HepG2 (cell line): ENCODE data around the gene SSH3. TPM values are rescaled to one million over a fixed set of nuclear protein-coding genes. Genes with fewer than 3 reads are reported as not detected.

ENCODE experiments used
- ETV5 ChIP-seq: IDR thresholded peaks from 2 replicates; pipeline ENCODE4 v1.6.1; 2018; ENCODE audit warnings: missing biosample characterization, missing genetic modification reagents, inconsistent platforms, borderline replicate concordance
- FIP1L1 ChIP-seq: fragments of 200-400 bp; formaldehyde crosslinking; IDR thresholded peaks from 2 replicates; pipeline ENCODE4 v1.6.1; 2018; ENCODE audit warnings: low read depth, mild to moderate bottlenecking, low read length, moderate library complexity, borderline replicate concordance; ENCODE audit not compliant: insufficient read depth
- HES4 ChIP-seq: sonication (generic); formaldehyde crosslinking; IDR thresholded peaks from 2 replicates; pipeline ENCODE4 v1.9.0; 2021; ENCODE audit warnings: mild to moderate bottlenecking, missing genetic modification reagents, borderline replicate concordance
- MXD1 ChIP-seq: sonication (generic); formaldehyde crosslinking; IDR thresholded peaks from 2 replicates; pipeline ENCODE4 v1.4.0; 2020; ENCODE audit warnings: mild to moderate bottlenecking, missing genetic modification reagents
- POLR2AphosphoS2 ChIP-seq: IDR thresholded peaks from 2 replicates; pipeline ENCODE4 v1.6.1; 2011; ENCODE audit warnings: low read depth, low read length, improper control_type of control experiment
- RBM22 ChIP-seq: fragments of 200-400 bp; formaldehyde crosslinking; optimal IDR thresholded peaks from 2 replicates; pipeline ENCODE3; 2017; ENCODE audit warnings: mild to moderate bottlenecking, low read length, moderate library complexity
- TFDP2 ChIP-seq: sonication (generic); formaldehyde crosslinking; IDR thresholded peaks from 2 replicates; pipeline ENCODE4 v1.4.0; 2020; ENCODE audit warnings: missing genetic modification reagents
- YEATS2 ChIP-seq: sonication (generic); formaldehyde crosslinking; IDR thresholded peaks from 2 replicates; pipeline ENCODE4 v1.4.0; 2020; ENCODE audit warnings: missing genetic modification reagents, borderline replicate concordance
- ZNF10 ChIP-seq: sonication (generic); formaldehyde crosslinking; IDR thresholded peaks from 2 replicates; pipeline ENCODE4 v1.4.0; 2020; ENCODE audit warnings: mild to moderate bottlenecking, low read depth, missing genetic modification reagents, borderline replicate concordance
- ZNF234 ChIP-seq: sonication (generic); formaldehyde crosslinking; conservative IDR thresholded peaks from 2 replicates; pipeline ENCODE4 v1.5.1; 2020; ENCODE audit warnings: mild to moderate bottlenecking, missing genetic modification reagents
- ZNF263 ChIP-seq: sonication (generic); formaldehyde crosslinking; IDR thresholded peaks from 2 replicates; pipeline ENCODE4 v1.4.0; 2020; ENCODE audit warnings: missing genetic modification reagents
- ZNF720 ChIP-seq: sonication (generic); formaldehyde crosslinking; IDR thresholded peaks from 2 replicates; pipeline ENCODE4 v1.4.0; 2020; ENCODE audit warnings: missing genetic modification reagents
- ZSCAN25 ChIP-seq: sonication (generic); formaldehyde crosslinking; IDR thresholded peaks from 2 replicates; pipeline ENCODE4 v1.8.0; 2022; ENCODE audit warnings: mild to moderate bottlenecking, missing genetic modification reagents
- ZSCAN29 ChIP-seq: sonication (generic); formaldehyde crosslinking; conservative IDR thresholded peaks from 2 replicates; pipeline ENCODE4 v1.4.0; 2020; ENCODE audit warnings: mild to moderate bottlenecking, missing genetic modification reagents
- polyA plus RNA-seq, 8 experiments: library from polyadenylated mRNA; depleted of rRNA in 3 of 8; stranded (reverse) in 7 of 8; unstranded in 1 of 8; fragments of >200 nt; fragmentation: Illumina TruSeq in 4 of 8; extraction: Trizol in 4 of 8; gene quantifications; 2 replicates each; pipeline versions ENCODE4 v1.2.1 to v1.2.3, GENCODE V29; 2011 to 2016; ENCODE audit warnings: low read depth in 4 of 8, missing spikeins in 1 of 8, mixed read lengths in 1 of 8; ENCODE audit not compliant: insufficient read depth in 1 of 8
- total RNA-seq, 5 experiments: library from RNA; depleted of rRNA; stranded (reverse); fragments of >200 nt; fragmentation: Illumina TruSeq; extraction: Trizol; gene quantifications; 2 replicates each; pipeline ENCODE4 v1.2.3, GENCODE V29; 2016; ENCODE audit warnings: low read depth in 1 of 5
- TF ChIP-seq, protein P1 (sequence below): IDR thresholded peaks from 2 replicates; pipeline ENCODE4 v1.4.0; 2020; ENCODE audit warnings: mild to moderate bottlenecking, missing genetic modification reagents
- TF ChIP-seq, protein P2 (sequence below): fragments of 450-650 bp; IDR thresholded peaks from 2 replicates; pipeline ENCODE4 v1.6.1; 2016
- TF ChIP-seq, protein P3 (sequence below): IDR thresholded peaks from 2 replicates; pipeline ENCODE4 v1.6.1; 2016; ENCODE audit warnings: low read depth, borderline replicate concordance
- TF ChIP-seq, protein P4 (sequence below): sonication (generic); formaldehyde crosslinking; IDR thresholded peaks from 2 replicates; pipeline ENCODE4 v1.4.0; 2020; ENCODE audit warnings: missing genetic modification reagents

The SSH3 gene
- total and polyA plus RNA-seq, 2 of the 13 experiments (the other 11 are each of a cell fraction or from before 2014, with no cell fraction given) = 12.4 to 18.8 TPM

- TF ChIP-seq, protein P1, sequence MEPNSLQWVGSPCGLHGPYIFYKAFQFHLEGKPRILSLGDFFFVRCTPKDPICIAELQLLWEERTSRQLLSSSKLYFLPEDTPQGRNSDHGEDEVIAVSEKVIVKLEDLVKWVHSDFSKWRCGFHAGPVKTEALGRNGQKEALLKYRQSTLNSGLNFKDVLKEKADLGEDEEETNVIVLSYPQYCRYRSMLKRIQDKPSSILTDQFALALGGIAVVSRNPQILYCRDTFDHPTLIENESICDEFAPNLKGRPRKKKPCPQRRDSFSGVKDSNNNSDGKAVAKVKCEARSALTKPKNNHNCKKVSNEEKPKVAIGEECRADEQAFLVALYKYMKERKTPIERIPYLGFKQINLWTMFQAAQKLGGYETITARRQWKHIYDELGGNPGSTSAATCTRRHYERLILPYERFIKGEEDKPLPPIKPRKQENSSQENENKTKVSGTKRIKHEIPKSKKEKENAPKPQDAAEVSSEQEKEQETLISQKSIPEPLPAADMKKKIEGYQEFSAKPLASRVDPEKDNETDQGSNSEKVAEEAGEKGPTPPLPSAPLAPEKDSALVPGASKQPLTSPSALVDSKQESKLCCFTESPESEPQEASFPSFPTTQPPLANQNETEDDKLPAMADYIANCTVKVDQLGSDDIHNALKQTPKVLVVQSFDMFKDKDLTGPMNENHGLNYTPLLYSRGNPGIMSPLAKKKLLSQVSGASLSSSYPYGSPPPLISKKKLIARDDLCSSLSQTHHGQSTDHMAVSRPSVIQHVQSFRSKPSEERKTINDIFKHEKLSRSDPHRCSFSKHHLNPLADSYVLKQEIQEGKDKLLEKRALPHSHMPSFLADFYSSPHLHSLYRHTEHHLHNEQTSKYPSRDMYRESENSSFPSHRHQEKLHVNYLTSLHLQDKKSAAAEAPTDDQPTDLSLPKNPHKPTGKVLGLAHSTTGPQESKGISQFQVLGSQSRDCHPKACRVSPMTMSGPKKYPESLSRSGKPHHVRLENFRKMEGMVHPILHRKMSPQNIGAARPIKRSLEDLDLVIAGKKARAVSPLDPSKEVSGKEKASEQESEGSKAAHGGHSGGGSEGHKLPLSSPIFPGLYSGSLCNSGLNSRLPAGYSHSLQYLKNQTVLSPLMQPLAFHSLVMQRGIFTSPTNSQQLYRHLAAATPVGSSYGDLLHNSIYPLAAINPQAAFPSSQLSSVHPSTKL (CRISPR knock-in tag) = no peak; the same call in 1 of the 2 replicates
- TF ChIP-seq MXD1 (peak; percentile 71), FIP1L1 (no peak), POLR2AphosphoS2 (no peak), ZNF234 (CRISPR knock-in tag) (no peak), ZNF720 (no peak), ZSCAN25 (peak; percentile 31; the same call in 1 of the 2 replicates), ZNF10 (CRISPR knock-in tag) (no peak), YEATS2 (CRISPR knock-in tag) (0 out of 2 replicates have a peak, but pooled peaks have one; percentile 31), HES4 (CRISPR knock-in tag) (no peak), ETV5 (peak; percentile 66), ZNF263 (CRISPR knock-in tag) (no peak), RBM22 (no peak), ZSCAN29 (CRISPR knock-in tag) (no peak), TFDP2 (CRISPR knock-in tag) (peak; percentile 11; the same call in 1 of the 2 replicates)
- TF ChIP-seq, protein P2, sequence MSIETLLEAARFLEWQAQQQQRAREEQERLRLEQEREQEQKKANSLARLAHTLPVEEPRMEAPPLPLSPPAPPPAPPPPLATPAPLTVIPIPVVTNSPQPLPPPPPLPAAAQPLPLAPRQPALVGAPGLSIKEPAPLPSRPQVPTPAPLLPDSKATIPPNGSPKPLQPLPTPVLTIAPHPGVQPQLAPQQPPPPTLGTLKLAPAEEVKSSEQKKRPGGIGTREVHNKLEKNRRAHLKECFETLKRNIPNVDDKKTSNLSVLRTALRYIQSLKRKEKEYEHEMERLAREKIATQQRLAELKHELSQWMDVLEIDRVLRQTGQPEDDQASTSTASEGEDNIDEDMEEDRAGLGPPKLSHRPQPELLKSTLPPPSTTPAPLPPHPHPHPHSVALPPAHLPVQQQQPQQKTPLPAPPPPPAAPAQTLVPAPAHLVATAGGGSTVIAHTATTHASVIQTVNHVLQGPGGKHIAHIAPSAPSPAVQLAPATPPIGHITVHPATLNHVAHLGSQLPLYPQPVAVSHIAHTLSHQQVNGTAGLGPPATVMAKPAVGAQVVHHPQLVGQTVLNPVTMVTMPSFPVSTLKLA = peak; percentile 12; the same call in 1 of the 2 replicates
- TF ChIP-seq, protein P3, sequence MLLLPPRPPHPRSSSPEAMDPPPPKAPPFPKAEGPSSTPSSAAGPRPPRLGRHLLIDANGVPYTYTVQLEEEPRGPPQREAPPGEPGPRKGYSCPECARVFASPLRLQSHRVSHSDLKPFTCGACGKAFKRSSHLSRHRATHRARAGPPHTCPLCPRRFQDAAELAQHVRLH (CRISPR knock-in tag) = 0 out of 2 replicates have a peak, but pooled peaks have one; percentile 27
- TF ChIP-seq, protein P4, sequence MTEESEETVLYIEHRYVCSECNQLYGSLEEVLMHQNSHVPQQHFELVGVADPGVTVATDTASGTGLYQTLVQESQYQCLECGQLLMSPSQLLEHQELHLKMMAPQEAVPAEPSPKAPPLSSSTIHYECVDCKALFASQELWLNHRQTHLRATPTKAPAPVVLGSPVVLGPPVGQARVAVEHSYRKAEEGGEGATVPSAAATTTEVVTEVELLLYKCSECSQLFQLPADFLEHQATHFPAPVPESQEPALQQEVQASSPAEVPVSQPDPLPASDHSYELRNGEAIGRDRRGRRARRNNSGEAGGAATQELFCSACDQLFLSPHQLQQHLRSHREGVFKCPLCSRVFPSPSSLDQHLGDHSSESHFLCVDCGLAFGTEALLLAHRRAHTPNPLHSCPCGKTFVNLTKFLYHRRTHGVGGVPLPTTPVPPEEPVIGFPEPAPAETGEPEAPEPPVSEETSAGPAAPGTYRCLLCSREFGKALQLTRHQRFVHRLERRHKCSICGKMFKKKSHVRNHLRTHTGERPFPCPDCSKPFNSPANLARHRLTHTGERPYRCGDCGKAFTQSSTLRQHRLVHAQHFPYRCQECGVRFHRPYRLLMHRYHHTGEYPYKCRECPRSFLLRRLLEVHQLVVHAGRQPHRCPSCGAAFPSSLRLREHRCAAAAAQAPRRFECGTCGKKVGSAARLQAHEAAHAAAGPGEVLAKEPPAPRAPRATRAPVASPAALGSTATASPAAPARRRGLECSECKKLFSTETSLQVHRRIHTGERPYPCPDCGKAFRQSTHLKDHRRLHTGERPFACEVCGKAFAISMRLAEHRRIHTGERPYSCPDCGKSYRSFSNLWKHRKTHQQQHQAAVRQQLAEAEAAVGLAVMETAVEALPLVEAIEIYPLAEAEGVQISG (CRISPR knock-in tag) = peak; percentile 72
These were observed 50.2 kb downstream of the SSH3 start, which contains the start of gene POLD4 (continued) for GRCh38 chr11:67353317-67354074.
